CD4-positive, alpha-beta T cell treated with Interferon alpha-2 for 1 hour (primary cell): ENCODE results near the gene GPR160.
A peak's percentile ranks its signal among the peaks of the same experiment; 100 is the strongest.

ENCODE experiments used
- DNase-seq, 2 donors: peaks; one replicate each; pipeline ENCODE4 v3.0.0-alpha.2; 2020 to 2022

Gene GPR160

GRCh38 chr3:170033489-170033888 lies 4.3 kb upstream of the GPR160 start:
- peak; percentile 41 to 72 for DNase-seq

GRCh38 chr3:170038434-170039110 lies 777 bp downstream of the GPR160 start:
- DNase-seq = peak; percentile 31

GRCh38 chr3:170040418-170040817 lies 2.6 kb downstream of the GPR160 start:
- DNase-seq = no peak

GRCh38 chr3:170043506-170043905 lies 5.7 kb downstream of the GPR160 start:
- DNase-seq = no peak

GRCh38 chr3:170044271-170044670 lies 6.5 kb downstream of the GPR160 start:
- no peak for DNase-seq

GRCh38 chr3:170044795-170045244 lies 7.0 kb downstream of the GPR160 start:
- DNase-seq = peak in 1 of 2 donors; percentile 54

GRCh38 chr3:170046269-170047132 lies 8.7 kb downstream of the GPR160 start:
- DNase-seq = no peak

- DNase-seq = no peak
These were observed 9.3 kb downstream of the GPR160 start for GRCh38 chr3:170047133-170047404.

GRCh38 chr3:170049146-170050000 lies 11.6 kb downstream of the GPR160 start:
- DNase-seq = no peak

- no peak for DNase-seq
These were observed 13.0 kb downstream of the GPR160 start for GRCh38 chr3:170050753-170051152.

GRCh38 chr3:170052398-170052797 lies 14.6 kb downstream of the GPR160 start:
- no peak for DNase-seq

GRCh38 chr3:170054204-170054603 lies 16.4 kb downstream of the GPR160 start:
- DNase-seq = peak in 1 of 2 donors; percentile 19

GRCh38 chr3:170055209-170055608 lies 17.4 kb downstream of the GPR160 start:
- DNase-seq = no peak

- no peak for DNase-seq
These were observed 19.1 kb downstream of the GPR160 start for GRCh38 chr3:170056710-170057454.

GRCh38 chr3:170057550-170057949 lies 19.8 kb downstream of the GPR160 start:
- no peak for DNase-seq

- DNase-seq = no peak
These were observed 20.3 kb downstream of the GPR160 start for GRCh38 chr3:170058127-170058526.

- DNase-seq = no peak
These were observed 21.7 kb downstream of the GPR160 start for GRCh38 chr3:170059447-170059846.

- no peak for DNase-seq
These were observed 24.3 kb downstream of the GPR160 start for GRCh38 chr3:170062068-170062467.

- no peak for DNase-seq
These were observed 25.0 kb downstream of the GPR160 start for GRCh38 chr3:170062769-170063168.

- DNase-seq = no peak
These were observed 25.9 kb downstream of the GPR160 start for GRCh38 chr3:170063691-170064090.

- DNase-seq = no peak
These were observed 26.3 kb downstream of the GPR160 start for GRCh38 chr3:170064108-170064507.

GRCh38 chr3:170075441-170076091 lies 37.8 kb downstream of the GPR160 start:
- DNase-seq = no peak
